CD4-positive, alpha-beta T cell treated with Interleukin-12 subunit alpha and Interleukin-12 subunit beta, for 1 hour (primary cell): Measurements from ENCODE around the gene TMEM14C.

Source experiments
- DNase-seq: peaks from one replicate; pipeline ENCODE4 v3.0.0-alpha.2; 2020

TMEM14C gene

GRCh38 chr6:10722820-10723566 lies at the start of gene TMEM14C:
Gene TMEM14C, plus strand, starts transcription at chr6:10723070. Its CDS starts 1,544 bp downstream, at chr6:10724614.
- DNase-seq: peak; percentile 83

- no peak for DNase-seq
Observed at GRCh38 chr6:10676403-10676802, 46.5 kb upstream of the TMEM14C start.

GRCh38 chr6:10678456-10678855 lies 44.4 kb upstream of the TMEM14C start:
- DNase-seq: no peak

- DNase-seq: no peak
Observed at GRCh38 chr6:10681795-10682194, 41.1 kb upstream of the TMEM14C start.

GRCh38 chr6:10682355-10682988 lies 40.4 kb upstream of the TMEM14C start:
- DNase-seq: no peak

- no peak for DNase-seq
Observed at GRCh38 chr6:10684618-10685017, 38.3 kb upstream of the TMEM14C start.

GRCh38 chr6:10685092-10685915 lies 37.6 kb upstream of the TMEM14C start:
- no peak for DNase-seq

GRCh38 chr6:10686901-10687300 lies 36.0 kb upstream of the TMEM14C start:
- DNase-seq: no peak

- DNase-seq: no peak
Observed at GRCh38 chr6:10687582-10687981, 35.3 kb upstream of the TMEM14C start.

GRCh38 chr6:10690651-10691445 lies 32.0 kb upstream of the TMEM14C start:
- DNase-seq: no peak

GRCh38 chr6:10692965-10693538 lies 29.8 kb upstream of the TMEM14C start:
- DNase-seq: no peak

- DNase-seq: peak; percentile 93
Observed at GRCh38 chr6:10694302-10695085, 28.4 kb upstream of the TMEM14C start, which contains the start of the genes C6orf52 and PAK1IP1. Gene C6orf52, minus strand, starts transcription at chr6:10694616. Its CDS starts 7,066 bp downstream, at chr6:10687550. Gene PAK1IP1, plus strand, starts transcription at chr6:10694972. Its CDS starts 14 bp downstream, at chr6:10694986.

GRCh38 chr6:10695086-10695657 lies 27.7 kb upstream of the TMEM14C start:
- no peak for DNase-seq

GRCh38 chr6:10696655-10697054 lies 26.2 kb upstream of the TMEM14C start:
- DNase-seq: no peak

GRCh38 chr6:10713962-10714361 lies 8.9 kb upstream of the TMEM14C start:
- DNase-seq: no peak

GRCh38 chr6:10719296-10719963 lies 3.4 kb upstream of the TMEM14C start:
- peak; percentile 61 for DNase-seq

- DNase-seq: no peak
Observed at GRCh38 chr6:10719964-10720264, 3.0 kb upstream of the TMEM14C start.

- peak; percentile 67 for DNase-seq
Observed at GRCh38 chr6:10720265-10720959, 2.5 kb upstream of the TMEM14C start.

GRCh38 chr6:10720960-10721849 lies 1.7 kb upstream of the TMEM14C start:
- DNase-seq: peak; percentile 30
